ENCODE results near the gene AATF.

Gene AATF

DNA sequence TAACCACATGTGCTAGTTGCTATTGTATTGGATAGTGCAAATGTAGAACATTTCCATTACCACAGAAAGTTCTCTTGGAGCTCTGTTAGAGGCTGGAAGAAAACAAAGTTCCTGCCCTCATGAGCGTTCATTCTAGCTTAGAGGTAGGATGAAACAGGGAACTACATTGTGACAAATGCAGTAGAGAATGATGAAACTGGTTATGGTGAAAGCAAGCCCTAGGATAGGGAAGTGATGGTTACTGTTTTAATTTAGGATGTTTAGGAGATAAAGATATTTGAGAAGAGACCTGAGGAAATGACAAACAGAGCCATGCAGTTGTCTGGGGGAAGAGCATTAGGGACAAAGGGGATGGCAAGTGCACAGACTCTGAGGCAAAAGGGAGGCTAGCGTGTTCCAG, 50.7 kb downstream of the AATF start:
- no peak overlapping the region for H3K4me3 ChIP-seq (ENCODE audit: low read length)
- peaks cover 58% of the 10 kb centered on the region for H3K36me3 ChIP-seq (ENCODE audit: control insufficient read depth, insufficient read depth, low read length, severe bottlenecking)
- no peak overlapping the region for H3K9ac ChIP-seq (ENCODE audit: low read length)
- H3K9me3 ChIP-seq (ENCODE audit: control insufficient read depth, low read length) = peaks cover 12% of the 10 kb centered on the region
- peaks cover 3% of the 10 kb centered on the region for H3K4me1 ChIP-seq (ENCODE audit: control insufficient read depth, insufficient read depth, low read length)
- DNase-seq (ENCODE audit: low read depth) = no peak
- H3K27me3 ChIP-seq (replicated peaks; ENCODE audit: control insufficient read depth, insufficient read depth, low read length) = no peaks in the 10 kb centered on the region

DNA sequence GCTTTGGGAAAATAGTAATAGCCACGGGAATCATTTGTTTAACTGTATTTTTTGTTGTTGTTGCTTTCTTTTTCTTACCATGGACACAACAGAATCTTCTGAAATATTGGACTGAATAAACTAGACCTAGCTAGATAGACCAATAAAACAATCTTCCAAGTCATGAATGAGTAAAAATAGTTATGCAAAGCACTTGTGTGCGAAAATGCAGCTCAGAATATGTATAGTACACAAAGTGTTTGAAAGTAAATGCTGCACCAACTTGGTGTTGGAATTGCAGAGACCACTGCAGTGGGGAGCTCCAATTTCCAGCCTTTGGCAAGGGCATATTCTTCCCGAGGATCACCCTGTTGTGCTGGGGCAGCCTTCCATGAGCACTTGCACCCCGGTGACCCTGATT, 68.0 kb downstream of the AATF start:
- H3K9me3 ChIP-seq (ENCODE audit: control insufficient read depth, low read length) = no peaks in the 10 kb centered on the region
- H3K4me3 ChIP-seq (ENCODE audit: low read length) = no peak overlapping the region
- peaks cover 7% of the 10 kb centered on the region for H3K36me3 ChIP-seq (ENCODE audit: control insufficient read depth, insufficient read depth, low read length, severe bottlenecking)
- H3K4me1 ChIP-seq (ENCODE audit: control insufficient read depth, insufficient read depth, low read length) = peaks cover 7% of the 10 kb centered on the region
- DNase-seq (ENCODE audit: low read depth) = no peak
- no peaks in the 10 kb centered on the region for H3K27me3 ChIP-seq (replicated peaks; ENCODE audit: control insufficient read depth, insufficient read depth, low read length)
- no peak overlapping the region for H3K9ac ChIP-seq (ENCODE audit: low read length)

DNA sequence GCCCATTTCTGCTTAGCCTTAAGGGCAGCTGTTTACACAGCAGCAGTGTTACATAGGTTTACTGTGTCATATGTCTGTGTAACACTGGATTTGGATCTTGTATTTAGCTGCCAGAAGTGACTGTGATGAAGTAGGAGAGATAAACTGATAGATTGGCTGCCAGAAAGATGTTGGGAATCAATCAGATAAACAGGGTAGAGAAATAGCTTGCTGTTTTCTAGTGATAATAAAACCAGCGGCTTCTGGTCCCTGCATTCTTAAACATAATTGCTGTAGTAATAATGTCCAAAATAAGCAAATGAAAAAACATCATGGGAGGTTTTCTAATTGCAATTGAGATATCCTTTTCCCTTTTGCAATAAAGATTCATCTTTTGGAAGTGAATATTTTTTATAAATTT, 68.7 kb downstream of the AATF start:
- H3K36me3 ChIP-seq (ENCODE audit: control insufficient read depth, insufficient read depth, low read length, severe bottlenecking) = peaks cover 7% of the 10 kb centered on the region
- H3K9me3 ChIP-seq (ENCODE audit: control insufficient read depth, low read length) = no peaks in the 10 kb centered on the region
- DNase-seq (ENCODE audit: low read depth) = no peak
- H3K4me3 ChIP-seq (ENCODE audit: low read length) = no peak overlapping the region
- peaks cover 7% of the 10 kb centered on the region for H3K4me1 ChIP-seq (ENCODE audit: control insufficient read depth, insufficient read depth, low read length)
- no peak overlapping the region for H3K9ac ChIP-seq (ENCODE audit: low read length)
- no peaks in the 10 kb centered on the region for H3K27me3 ChIP-seq (replicated peaks; ENCODE audit: control insufficient read depth, insufficient read depth, low read length)

GRCh38 chr17:37019117-37019740, 70.5 kb downstream of the AATF start:
- Histone ChIP-seq H3K9me3 (ENCODE audit: control insufficient read depth, low read length) (no peaks in the 10 kb centered on the region), H3K36me3 (ENCODE audit: control insufficient read depth, insufficient read depth, low read length, severe bottlenecking) (peaks cover 7% of the 10 kb centered on the region), H3K4me3 (ENCODE audit: low read length) (no peak overlapping the region), H3K9ac (ENCODE audit: low read length) (no peak overlapping the region), H3K4me1 (ENCODE audit: control insufficient read depth, insufficient read depth, low read length) (peaks cover 11% of the 10 kb centered on the region), H3K27me3 (replicated peaks; ENCODE audit: control insufficient read depth, insufficient read depth, low read length) (no peaks in the 10 kb centered on the region)
- no peak for DNase-seq (ENCODE audit: low read depth)

DNA sequence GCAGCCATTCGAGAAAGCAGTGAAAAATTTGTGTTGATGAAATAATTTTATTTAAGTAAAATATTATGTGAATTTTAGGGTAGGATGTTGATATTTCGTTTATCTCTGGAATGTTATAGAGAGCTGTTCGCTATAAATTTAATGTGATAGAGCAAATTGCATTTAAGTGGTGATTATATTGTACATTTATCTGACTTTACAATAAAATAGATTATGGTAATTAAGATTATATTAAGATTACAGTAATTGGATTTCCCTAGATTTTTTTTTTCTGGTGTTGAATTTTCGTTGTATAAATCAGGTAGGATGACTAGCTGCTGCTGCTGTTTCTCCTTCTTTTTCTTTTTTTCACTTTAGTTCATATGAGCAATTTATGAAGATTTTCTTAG, 71.0 kb downstream of the AATF start:
- Histone ChIP-seq H3K36me3 (ENCODE audit: control insufficient read depth, insufficient read depth, low read length, severe bottlenecking) (peaks cover 7% of the 10 kb centered on the region), H3K4me1 (ENCODE audit: control insufficient read depth, insufficient read depth, low read length) (peaks cover 13% of the 10 kb centered on the region), H3K9ac (ENCODE audit: low read length) (no peak overlapping the region), H3K27me3 (replicated peaks; ENCODE audit: control insufficient read depth, insufficient read depth, low read length) (no peaks in the 10 kb centered on the region), H3K4me3 (ENCODE audit: low read length) (no peak overlapping the region), H3K9me3 (ENCODE audit: control insufficient read depth, low read length) (no peaks in the 10 kb centered on the region)
- DNase-seq (ENCODE audit: low read depth) = no peak

GRCh38 chr17:37024181-37024637, 75.5 kb downstream of the AATF start:
- H3K9me3 ChIP-seq (ENCODE audit: control insufficient read depth, low read length) = no peaks in the 10 kb centered on the region
- no peaks in the 10 kb centered on the region for H3K27me3 ChIP-seq (replicated peaks; ENCODE audit: control insufficient read depth, insufficient read depth, low read length)
- no peak overlapping the region for H3K9ac ChIP-seq (ENCODE audit: low read length)
- H3K4me1 ChIP-seq (ENCODE audit: control insufficient read depth, insufficient read depth, low read length) = peaks cover 12% of the 10 kb centered on the region
- H3K4me3 ChIP-seq (ENCODE audit: low read length) = no peak overlapping the region
- peaks cover 10% of the 10 kb centered on the region for H3K36me3 ChIP-seq (ENCODE audit: control insufficient read depth, insufficient read depth, low read length, severe bottlenecking)
- no peak for DNase-seq (ENCODE audit: low read depth)

DNA sequence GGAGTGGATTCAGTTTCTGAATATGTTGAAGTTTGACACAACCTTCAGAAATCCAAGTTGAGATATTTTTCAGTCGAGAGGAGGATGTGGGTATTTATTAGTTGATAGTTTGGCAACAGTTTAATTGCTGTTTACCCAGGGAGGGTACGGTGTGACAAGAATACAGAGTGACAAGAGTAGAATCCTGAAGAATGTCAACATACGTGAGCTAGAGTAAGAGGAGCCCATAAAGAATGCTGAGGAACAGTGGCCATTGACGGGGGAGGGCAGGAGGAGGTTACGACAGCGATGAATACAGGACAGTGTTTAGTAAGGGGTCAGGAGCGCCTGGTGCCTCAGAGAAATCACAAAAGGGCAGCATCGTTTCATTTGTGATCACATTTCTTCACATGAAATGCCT, 76.5 kb downstream of the AATF start:
- H3K4me1 ChIP-seq (ENCODE audit: control insufficient read depth, insufficient read depth, low read length) = peaks cover 12% of the 10 kb centered on the region
- no peaks in the 10 kb centered on the region for H3K9me3 ChIP-seq (ENCODE audit: control insufficient read depth, low read length)
- peaks cover 5% of the 10 kb centered on the region for H3K36me3 ChIP-seq (ENCODE audit: control insufficient read depth, insufficient read depth, low read length, severe bottlenecking)
- no peak for DNase-seq (ENCODE audit: low read depth)
- H3K9ac ChIP-seq (ENCODE audit: low read length) = no peak overlapping the region
- no peak overlapping the region for H3K4me3 ChIP-seq (ENCODE audit: low read length)
- H3K27me3 ChIP-seq (replicated peaks; ENCODE audit: control insufficient read depth, insufficient read depth, low read length) = no peaks in the 10 kb centered on the region

DNA sequence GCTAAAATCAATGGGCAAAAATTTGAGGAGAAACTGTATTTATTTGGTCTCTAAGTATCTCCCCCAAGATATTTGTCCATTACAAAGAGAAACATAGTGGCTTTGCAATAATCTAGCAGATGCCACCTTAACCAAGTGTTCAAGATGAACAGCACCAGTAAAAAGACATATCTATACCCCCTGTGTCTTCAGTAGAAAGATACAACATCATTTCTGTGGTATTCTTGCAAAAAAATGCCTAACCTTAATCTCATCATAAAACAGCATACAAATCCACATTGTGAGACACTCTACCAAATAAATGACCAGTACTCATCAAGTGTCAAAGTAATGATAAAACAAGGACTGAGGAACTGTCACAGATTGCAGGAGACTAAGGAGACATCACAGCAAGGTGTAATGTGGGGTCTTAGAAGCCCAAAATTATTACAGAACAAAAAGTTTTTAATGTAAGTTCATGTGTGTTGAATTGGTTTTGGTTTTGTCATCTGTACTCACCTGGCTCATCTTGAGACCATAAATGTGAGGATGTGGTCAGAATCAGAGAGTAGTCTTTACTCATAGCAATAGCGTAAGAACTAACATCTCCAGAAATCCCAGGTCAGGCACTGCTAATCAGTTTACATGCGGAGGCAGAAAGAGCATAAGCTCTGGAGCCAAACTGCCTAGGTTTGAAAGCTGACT, 77.2 kb downstream of the AATF start:
- DNase-seq (ENCODE audit: low read depth) = no peak
- no peaks in the 10 kb centered on the region for H3K9me3 ChIP-seq (ENCODE audit: control insufficient read depth, low read length)
- H3K4me1 ChIP-seq (ENCODE audit: control insufficient read depth, insufficient read depth, low read length) = peaks cover 12% of the 10 kb centered on the region
- H3K9ac ChIP-seq (ENCODE audit: low read length) = no peak overlapping the region
- peaks cover 10% of the 10 kb centered on the region for H3K36me3 ChIP-seq (ENCODE audit: control insufficient read depth, insufficient read depth, low read length, severe bottlenecking)
- no peak overlapping the region for H3K4me3 ChIP-seq (ENCODE audit: low read length)
- no peaks in the 10 kb centered on the region for H3K27me3 ChIP-seq (replicated peaks; ENCODE audit: control insufficient read depth, insufficient read depth, low read length)

DNA sequence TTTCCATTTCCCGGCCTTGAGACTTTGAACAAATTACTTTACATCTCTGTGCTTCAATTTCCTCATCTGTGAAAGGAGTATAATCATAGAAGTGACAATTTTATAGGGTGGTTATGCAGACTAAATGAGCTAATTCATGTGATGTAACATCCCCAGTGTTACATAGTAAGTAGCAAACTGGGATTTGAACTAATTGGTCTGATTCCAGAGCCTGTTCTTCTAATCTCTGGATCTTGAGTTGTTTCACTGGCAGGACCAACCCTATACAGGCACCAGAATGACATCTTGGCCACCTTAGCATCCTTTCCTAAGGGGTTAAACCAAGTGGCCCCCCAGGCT, 77.7 kb downstream of the AATF start:
- Histone ChIP-seq H3K9ac (ENCODE audit: low read length) (no peak overlapping the region), H3K9me3 (ENCODE audit: control insufficient read depth, low read length) (no peaks in the 10 kb centered on the region), H3K4me3 (ENCODE audit: low read length) (no peak overlapping the region), H3K4me1 (ENCODE audit: control insufficient read depth, insufficient read depth, low read length) (peaks cover 12% of the 10 kb centered on the region), H3K36me3 (ENCODE audit: control insufficient read depth, insufficient read depth, low read length, severe bottlenecking) (peaks cover 15% of the 10 kb centered on the region), H3K27me3 (replicated peaks; ENCODE audit: control insufficient read depth, insufficient read depth, low read length) (no peaks in the 10 kb centered on the region)
- no peak for DNase-seq (ENCODE audit: low read depth)

- Histone ChIP-seq H3K4me3 (ENCODE audit: low read length) (no peak overlapping the region), H3K36me3 (ENCODE audit: control insufficient read depth, insufficient read depth, low read length, severe bottlenecking) (peaks cover 26% of the 10 kb centered on the region), H3K9ac (ENCODE audit: low read length) (no peak overlapping the region), H3K9me3 (ENCODE audit: control insufficient read depth, low read length) (no peaks in the 10 kb centered on the region), H3K4me1 (ENCODE audit: control insufficient read depth, insufficient read depth, low read length) (peaks cover 12% of the 10 kb centered on the region), H3K27me3 (replicated peaks; ENCODE audit: control insufficient read depth, insufficient read depth, low read length) (no peaks in the 10 kb centered on the region)
- no peak for DNase-seq (ENCODE audit: low read depth)
Measured at GRCh38 chr17:37028040-37028439, 79.3 kb downstream of the AATF start.

DNA sequence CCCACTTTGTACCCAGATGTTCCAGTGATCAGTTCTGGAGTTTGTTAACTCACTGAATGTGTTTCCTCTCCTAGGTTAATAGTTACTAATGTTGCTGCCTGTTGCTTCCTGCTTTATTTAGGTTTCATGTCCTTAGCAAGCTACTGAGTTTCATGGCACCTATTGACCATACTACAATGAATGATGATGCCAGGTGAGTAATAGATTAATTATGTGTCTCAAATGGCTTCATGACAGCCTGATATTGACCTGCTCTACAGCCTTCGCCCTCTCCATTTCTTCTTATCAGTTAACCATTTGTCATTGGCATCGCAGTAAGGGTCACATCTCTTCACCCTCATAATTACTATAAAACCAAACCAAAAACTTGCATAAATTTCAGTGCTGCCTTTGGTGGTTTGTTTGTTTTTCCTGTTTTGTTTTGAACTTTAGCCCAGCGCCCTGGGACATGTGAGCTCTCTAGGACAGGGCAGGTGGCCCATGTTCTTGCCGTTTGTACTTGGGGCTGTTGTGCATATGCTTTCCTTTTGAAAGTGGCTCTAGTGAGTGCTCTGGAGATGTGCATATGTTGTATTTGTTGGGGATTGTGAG, 82.8 kb downstream of the AATF start:
- Histone ChIP-seq H3K9ac (ENCODE audit: low read length) (no peak overlapping the region), H3K9me3 (ENCODE audit: control insufficient read depth, low read length) (no peaks in the 10 kb centered on the region), H3K4me1 (ENCODE audit: control insufficient read depth, insufficient read depth, low read length) (peaks cover 5% of the 10 kb centered on the region), H3K4me3 (ENCODE audit: low read length) (no peak overlapping the region), H3K36me3 (ENCODE audit: control insufficient read depth, insufficient read depth, low read length, severe bottlenecking) (peaks cover 30% of the 10 kb centered on the region), H3K27me3 (replicated peaks; ENCODE audit: control insufficient read depth, insufficient read depth, low read length) (no peaks in the 10 kb centered on the region)
- DNase-seq (ENCODE audit: low read depth) = no peak

Data from adipocyte (in vitro differentiated cells).